Skin of body (tissue), 2 donors: ENCODE results near the gene PLCD1. TPM values are rescaled to one million over a fixed set of nuclear protein-coding genes. Genes with fewer than 3 reads are reported as not detected.

Experiments used
- DNase-seq: peaks from one replicate; lab custom pipeline; 2025; lab: John Stamatoyannopoulos, UW
- total RNA-seq: library from RNA; depleted of rRNA; stranded (reverse); fragments of >200 nt; gene quantifications from one replicate; pipeline ENCODE4 v1.2.3, GENCODE V29; 2014

Gene PLCD1
- total RNA-seq, 1 donor from 2014 or later = 26.2 TPM

GRCh38 chr3:38017445-38018295 is 11.8 kb downstream of the PLCD1 start:
- DNase-seq = no peak

- DNase-seq = no peak
Measured at GRCh38 chr3:38016847-38017444, 12.5 kb downstream of the PLCD1 start.

GRCh38 chr3:38016410-38016809 is 13.0 kb downstream of the PLCD1 start:
- DNase-seq = no peak

GRCh38 chr3:38015984-38016383 is 13.5 kb downstream of the PLCD1 start:
- no peak for DNase-seq

- no peak for DNase-seq
Measured at GRCh38 chr3:38015485-38015884, 14.0 kb downstream of the PLCD1 start.

GRCh38 chr3:38011111-38011510 is 18.3 kb downstream of the PLCD1 start:
- no peak for DNase-seq

GRCh38 chr3:38009807-38010591 is 19.4 kb downstream of the PLCD1 start:
- DNase-seq = no peak

GRCh38 chr3:38008971-38009580 is 20.4 kb downstream of the PLCD1 start:
- no peak for DNase-seq

- no peak for DNase-seq
Measured at GRCh38 chr3:38008191-38008701, 21.2 kb downstream of the PLCD1 start.

GRCh38 chr3:38007754-38008090 is 21.7 kb downstream of the PLCD1 start:
- no peak for DNase-seq

- DNase-seq = no peak
Measured at GRCh38 chr3:38006445-38006995, 22.9 kb downstream of the PLCD1 start.

GRCh38 chr3:38006031-38006430 is 23.4 kb downstream of the PLCD1 start:
- DNase-seq = no peak

GRCh38 chr3:38005076-38006020 is 24.1 kb downstream of the PLCD1 start:
- no peak for DNase-seq

- peak; percentile 59 for DNase-seq
Measured at GRCh38 chr3:38004415-38005075, 24.9 kb downstream of the PLCD1 start.

- DNase-seq = no peak
Measured at GRCh38 chr3:38003817-38004414, 25.5 kb downstream of the PLCD1 start.

- no peak for DNase-seq
Measured at GRCh38 chr3:38003371-38003816, 26.0 kb downstream of the PLCD1 start.

- no peak for DNase-seq
Measured at GRCh38 chr3:38002940-38003339, 26.5 kb downstream of the PLCD1 start.

GRCh38 chr3:38002291-38002876 is 27.1 kb downstream of the PLCD1 start:
- DNase-seq = no peak
